Measurements from ENCODE around the gene HTRA3. TPM values are rescaled to one million over a fixed set of nuclear protein-coding genes. Genes with fewer than 3 reads are reported as not detected.

Gene HTRA3
- total and polyA plus RNA-seq, 2 of the 4 experiments (the other 2 are of a cell fraction), result 1.3 to 9.5 TPM

DNA sequence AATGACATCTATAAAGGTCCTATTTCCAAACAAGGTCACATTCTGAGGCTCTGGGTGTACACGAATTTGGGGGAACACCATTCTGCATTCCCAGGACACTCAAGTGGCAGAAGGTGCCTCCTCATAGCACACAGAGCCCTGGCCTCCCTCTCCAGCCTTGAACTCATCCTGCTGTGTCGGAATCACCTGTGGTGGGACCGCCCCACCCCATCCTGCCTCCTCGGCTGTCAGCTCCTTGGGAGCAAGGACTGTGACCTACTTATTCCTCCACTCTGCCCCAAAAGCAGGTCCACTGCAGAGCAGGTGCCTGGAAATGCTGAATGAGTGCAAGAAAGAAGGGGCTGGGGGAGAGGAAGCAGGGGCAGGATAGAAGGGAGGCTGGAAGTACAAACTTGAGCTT, 33.5 kb downstream of the HTRA3 start:
- in situ Hi-C loops (cut with MboI; ENCODE audit: low sequenced_read_pairs), result no loop called here

More for the DNA sequence above, 33.5 kb downstream of the HTRA3 start:
- dilution Hi-C loops (cut with HindIII; ENCODE audit: low sequenced_read_pairs, unreplicated experiment) (no loop called here), intact Hi-C loops (cut with micrococcal nuclease) (no loop called here)
- peak overlapping the region; percentile 1 to 60; a peak in 2 of 4 replicates for H4K8ac ChIP-seq (ENCODE audit: low read depth in 2 of 2, low read length in 2 of 2)
- peak overlapping the region; percentile 87 for H4K91ac ChIP-seq (ENCODE audit: insufficient read depth, low read depth, low read length)
- peak overlapping the region; percentile 99 for H2AK5ac ChIP-seq (ENCODE audit: low read depth, low read length)
- H3K4ac ChIP-seq (ENCODE audit: low read depth, low read length), result peak overlapping the region; percentile 94
- H3K9ac ChIP-seq (ENCODE audit: low read depth, low read length), result no peak overlapping the region
- peak overlapping the region; percentile 25; the same call in 2 of the 3 replicates for H2BK15ac ChIP-seq (ENCODE audit: low read depth, low read length)
- H3K4me1 ChIP-seq (ENCODE audit: control insufficient read depth, insufficient read depth, low read length), result peaks cover 10% of the 10 kb centered on the region
- H3K79me1 ChIP-seq (ENCODE audit: low read depth in 1 of 2, low read length in 2 of 2), result no peaks in the 10 kb centered on the region
- peak overlapping the region; percentile 79 for H2AK9ac ChIP-seq (replicated peaks; ENCODE audit: low read depth, low read length, poor library complexity)
- H4K5ac ChIP-seq (ENCODE audit: low read depth, low read length), result peak overlapping the region; percentile 68
- TF ChIP-seq POLR2A (IDR thresholded peaks at IDR 0.05; ENCODE audit: low read depth, low read length) (no peak), MAFK (IDR thresholded peaks at IDR 0.05; ENCODE audit: low read depth, low read length) (no peak)
- no peaks in the 10 kb centered on the region for H3K27me3 ChIP-seq (ENCODE audit: control insufficient read depth, insufficient read depth, low read length)
- WGBS, 2 experiments (ENCODE audit: extremely low coverage in 2 of 2, insufficient read length in 1 of 2), result 43% methylated on average over 1 of the region's 4 CpGs; no CpG with 5 or more reads in 1 of the 2 experiments
- no peaks in the 10 kb centered on the region for H3K36me3 ChIP-seq (ENCODE audit: control insufficient read depth, insufficient read depth, low read length)
- H2BK120ac ChIP-seq (ENCODE audit: low read depth, low read length), result peak overlapping the region; percentile 97
- ChIA-PET CTCF (no interaction called here), POLR2A (ENCODE audit: unreplicated experiment) (no interaction called here)
- no peak overlapping the region for H3K4me2 ChIP-seq (ENCODE audit: low read depth, low read length)
- no peaks in the 10 kb centered on the region for H4K20me1 ChIP-seq (ENCODE audit: insufficient read depth, low read length)
- H3K18ac ChIP-seq (ENCODE audit: low read depth, low read length), result peak overlapping the region; percentile 75
- H2BK5ac ChIP-seq (ENCODE audit: low read depth, low read length, poor library complexity, severe bottlenecking), result peak overlapping the region; percentile 89
- H3K23ac ChIP-seq (ENCODE audit: low read depth, low read length), result peak overlapping the region; percentile 89
- DNase-seq (no peak), ATAC-seq (ENCODE audit: low read depth) (no peak)
- peak overlapping the region; percentile 45 for H3K27ac ChIP-seq (ENCODE audit: insufficient read depth, low read length)
- 0 out of 2 replicates have a peak, but pooled peaks cover 2% of the 10 kb centered on the region for H3K9me3 ChIP-seq (ENCODE audit: control insufficient read depth, insufficient read depth, low read length)
- H3K9me1 ChIP-seq (ENCODE audit: insufficient read depth, low read length), result peaks cover 9% of the 10 kb centered on the region; the same call in 1 of the 2 replicates
- H3K4me3 ChIP-seq (ENCODE audit: insufficient read depth, low read depth, low read length), result no peak overlapping the region
- no TSS peak for BruUV-seq (replicated peaks)
- peak overlapping the region; percentile 11 for H2AFZ ChIP-seq (replicated peaks; ENCODE audit: low read length, poor library complexity)
- peak overlapping the region; percentile 96 for H2BK20ac ChIP-seq (ENCODE audit: low read depth, low read length)
- peak overlapping the region; percentile 60; the same call in 1 of the 2 replicates for H3K56ac ChIP-seq (ENCODE audit: extremely low read depth, insufficient read depth, low read length)
- H3K14ac ChIP-seq (replicated peaks; ENCODE audit: low read depth, low read length), result peak overlapping the region; percentile 86

Measured in IMR-90 (cell line).